Ramos (cell line): Measurements from ENCODE around the gene NUP160.
"Not testable (repeated sequence)": the region's sequence is repeated elsewhere in the genome, so short reads cannot be mapped to it uniquely, and the experiment has no call there.

Experiments used
- in situ Hi-C: fragments of 300-500 bp; cut with MboI; formaldehyde crosslinking; loops from one replicate; pipeline ENCODE4 v1.14.3; 2022; ENCODE audit warnings: low sequenced_read_pairs; ENCODE audit not compliant: unreplicated experiment

Gene NUP160

DNA sequence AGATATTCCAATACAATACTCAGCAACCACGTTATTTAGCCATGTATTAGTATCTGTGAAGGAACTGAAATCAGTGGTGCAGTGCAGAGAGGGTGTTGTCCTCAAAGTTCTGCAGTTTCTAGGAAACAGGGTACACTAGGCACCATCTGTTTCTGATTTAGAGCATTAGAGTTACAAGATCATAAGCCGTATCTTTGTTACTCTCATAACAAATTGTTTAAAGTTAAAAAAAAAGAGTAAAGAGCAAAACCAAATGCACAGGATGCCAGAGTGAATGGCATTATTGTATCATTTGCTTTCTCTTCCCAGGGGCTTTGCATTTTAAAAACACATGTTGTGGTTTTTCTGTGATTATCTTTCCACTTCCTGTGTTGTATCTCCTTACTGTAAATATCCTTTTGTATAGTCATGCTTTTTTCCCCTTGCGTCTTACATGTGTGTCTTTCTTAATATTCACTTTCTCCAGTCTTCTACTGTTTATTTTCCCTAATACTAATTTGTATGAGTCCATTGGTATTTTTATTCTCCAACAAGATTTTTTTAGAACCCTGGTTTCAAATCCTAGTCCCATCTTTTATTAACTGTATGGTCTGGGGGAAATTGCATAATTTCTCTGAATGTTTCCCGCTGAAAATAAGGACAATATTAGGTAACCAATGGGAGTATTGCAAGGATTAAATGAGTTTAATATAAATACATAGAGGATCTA, 15.2 kb upstream of the NUP160 start:
- in situ Hi-C loops: no loop called here

DNA sequence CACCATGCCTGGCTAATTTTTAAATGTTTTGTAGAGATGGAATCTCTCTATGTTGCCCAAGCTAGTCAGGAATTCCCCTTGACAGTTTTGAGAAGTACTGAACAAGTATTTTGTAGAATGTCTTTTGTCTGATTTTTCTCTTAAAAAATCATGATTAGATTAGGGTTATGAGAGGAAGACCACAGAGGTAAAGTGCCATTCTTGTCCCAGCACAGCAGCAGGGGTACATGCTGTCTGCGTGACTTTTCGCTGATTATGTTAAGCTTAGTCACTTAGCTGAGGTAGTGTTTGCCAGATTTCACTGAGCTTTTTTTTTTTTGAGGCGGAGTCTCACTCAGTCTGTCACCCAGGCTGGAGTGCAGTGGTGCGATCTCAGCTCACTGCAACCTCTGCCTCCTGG, 13.6 kb upstream of the NUP160 start:
- in situ Hi-C loops: no loop called here

GRCh38 chr11:47860536-47860935, 12.4 kb upstream of the NUP160 start:
- in situ Hi-C loops: no loop called here

- in situ Hi-C loops: no loop called here
Measured at GRCh38 chr11:47857892-47858543, 9.9 kb upstream of the NUP160 start.

GRCh38 chr11:47857485-47857884, 9.3 kb upstream of the NUP160 start:
- in situ Hi-C loops: no loop called here

DNA sequence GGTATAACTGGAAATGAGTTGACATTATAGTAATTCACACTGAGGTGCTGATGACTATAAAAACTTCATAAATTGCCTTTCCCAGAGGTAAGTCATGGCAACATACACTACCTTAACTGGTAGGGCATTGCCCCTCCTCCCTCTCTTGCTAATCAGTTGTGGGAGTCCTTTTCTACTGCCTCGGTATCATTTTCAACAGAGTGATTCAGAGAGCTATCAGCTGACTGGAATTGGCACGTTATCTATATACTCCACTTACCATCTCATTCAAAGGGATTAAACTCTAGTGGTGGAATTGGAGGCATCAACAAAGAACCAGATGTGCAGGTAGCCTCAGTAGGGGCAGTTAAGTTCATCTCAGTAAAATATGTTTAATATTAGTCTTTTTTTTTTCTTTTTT, 8.0 kb upstream of the NUP160 start:
- in situ Hi-C loops: no loop called here

- in situ Hi-C loops: no loop called here
Measured at GRCh38 chr11:47854667-47855066, 6.5 kb upstream of the NUP160 start.

DNA sequence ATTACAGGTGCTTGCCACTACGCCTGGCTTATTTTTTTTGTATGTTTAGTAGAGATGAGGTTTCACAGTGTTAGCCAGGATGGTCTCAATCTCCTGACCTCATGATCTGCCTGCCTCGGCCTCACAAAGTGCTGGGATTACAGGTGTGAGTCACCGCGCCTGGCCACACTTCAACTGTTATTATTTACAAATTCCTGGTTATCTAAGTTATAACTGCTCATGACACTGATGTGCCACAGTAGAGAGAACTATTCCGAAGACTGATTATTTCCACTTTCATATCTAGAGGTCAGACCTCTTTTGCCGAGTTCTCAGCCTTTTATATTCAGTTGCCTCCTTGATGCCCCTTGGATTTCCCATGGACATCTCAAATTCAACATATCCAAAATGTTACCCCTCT, 3.9 kb upstream of the NUP160 start:
- in situ Hi-C loops: no loop called here

- in situ Hi-C loops: no loop called here
Measured at GRCh38 chr11:47850337-47850736, 2.2 kb upstream of the NUP160 start.

DNA sequence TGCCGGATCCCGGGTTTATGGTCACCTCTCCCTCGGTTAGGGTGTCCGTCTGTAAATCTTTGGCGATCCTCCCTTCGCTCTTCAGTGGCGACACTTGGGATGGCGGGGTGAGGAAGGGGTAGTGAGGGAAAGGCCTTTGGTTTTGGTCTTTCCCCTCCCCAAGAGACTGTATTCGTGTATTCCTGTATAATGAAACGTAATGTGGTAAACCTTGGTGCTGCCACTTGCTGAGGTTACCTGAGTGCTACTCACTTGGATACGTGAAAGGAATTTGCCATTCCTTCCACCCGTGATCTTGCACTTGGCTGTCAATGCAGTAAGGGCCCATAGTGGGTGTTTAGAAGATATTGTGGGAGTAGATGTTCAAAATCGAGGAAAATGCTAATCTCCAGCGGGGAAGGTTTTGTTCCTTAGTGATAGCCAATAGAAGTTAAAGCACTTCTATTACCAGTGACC, 578 bp upstream of the NUP160 start:
- in situ Hi-C loops: loop anchor here (25.0 kb wide), 1 partner anchor 936 kb away; the partner anchor contains the start of gene LRP4

DNA sequence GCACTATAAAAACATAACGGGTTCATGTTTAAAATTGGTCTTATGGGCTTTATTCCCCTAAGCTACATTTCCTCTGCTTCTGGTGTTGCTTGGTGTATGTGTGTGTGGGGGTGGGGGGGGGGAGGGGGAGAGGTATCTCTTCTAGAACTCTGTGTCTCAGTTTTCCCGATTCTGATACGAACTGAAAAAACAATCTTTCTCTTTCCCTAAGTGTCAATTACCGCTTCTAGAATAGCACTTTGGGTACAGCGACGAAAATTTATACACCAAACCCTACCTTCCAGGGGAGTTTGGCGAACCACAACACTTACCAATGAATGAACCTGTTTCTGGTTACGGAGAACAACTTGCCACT, 636 bp downstream of the NUP160 start:
- in situ Hi-C loops: loop anchor here (25.0 kb wide), 1 partner anchor 935 kb away; the partner anchor contains the start of gene LRP4

DNA sequence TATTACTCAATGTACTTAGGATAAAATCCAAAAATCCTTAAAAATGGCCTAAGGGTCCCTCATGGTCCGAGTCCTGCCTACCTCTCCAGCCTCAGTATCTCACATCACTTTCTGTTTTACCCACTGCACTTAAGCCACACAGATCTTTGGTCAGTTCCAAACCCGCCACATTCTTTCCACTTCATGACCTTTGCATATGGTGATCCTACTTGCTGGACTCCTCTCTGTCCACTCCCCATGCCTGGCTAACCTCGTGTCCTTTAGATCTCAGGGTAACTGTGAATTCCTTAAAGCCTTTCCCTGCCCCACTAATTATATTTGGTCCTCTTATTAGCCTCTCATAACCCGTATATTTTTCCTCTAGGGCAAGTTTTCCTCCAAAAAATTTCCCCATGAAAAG, 1.2 kb downstream of the NUP160 start:
- in situ Hi-C loops: loop anchor here (25.0 kb wide), 1 partner anchor 935 kb away; the partner anchor contains the start of gene LRP4

- in situ Hi-C loops: loop anchor here (25.0 kb wide), 1 partner anchor 931 kb away; the partner anchor contains the start of gene LRP4
Measured at GRCh38 chr11:47843361-47844055, 4.6 kb downstream of the NUP160 start.

- in situ Hi-C loops: loop anchor here (25.0 kb wide), 1 partner anchor 930 kb away; the partner anchor contains the start of gene LRP4
Measured at GRCh38 chr11:47842749-47843148, 5.4 kb downstream of the NUP160 start.

DNA sequence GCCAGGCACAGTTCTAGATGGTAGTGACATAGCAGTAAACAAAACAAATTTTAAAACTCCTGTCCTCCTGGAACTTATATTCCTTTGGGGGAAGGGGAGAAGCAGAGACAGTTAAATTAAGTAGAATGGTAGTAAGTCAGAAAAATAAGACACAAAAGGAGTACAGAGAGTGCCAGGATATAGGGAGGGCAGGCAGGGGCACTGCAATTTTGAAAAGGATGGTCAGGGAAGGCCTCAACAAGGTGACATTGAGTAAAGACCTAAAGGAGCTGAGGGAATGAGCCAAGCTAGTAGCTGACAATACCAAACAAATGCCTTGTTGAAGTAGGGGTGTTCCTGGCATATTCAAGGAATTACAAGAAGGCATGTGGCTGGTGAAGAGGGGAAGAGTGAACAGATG, 10.2 kb downstream of the NUP160 start:
- in situ Hi-C loops: loop anchor here (25.0 kb wide), 1 partner anchor 926 kb away; the partner anchor contains the start of gene LRP4

- in situ Hi-C loops: loop anchor here (25.0 kb wide), 1 partner anchor 925 kb away; the partner anchor contains the start of gene LRP4
Measured at GRCh38 chr11:47837292-47837691, 10.9 kb downstream of the NUP160 start.

GRCh38 chr11:47830013-47830412, 18.1 kb downstream of the NUP160 start:
- in situ Hi-C loops: loop anchor here (25.0 kb wide), 1 partner anchor 918 kb away; the partner anchor contains the start of gene LRP4

DNA sequence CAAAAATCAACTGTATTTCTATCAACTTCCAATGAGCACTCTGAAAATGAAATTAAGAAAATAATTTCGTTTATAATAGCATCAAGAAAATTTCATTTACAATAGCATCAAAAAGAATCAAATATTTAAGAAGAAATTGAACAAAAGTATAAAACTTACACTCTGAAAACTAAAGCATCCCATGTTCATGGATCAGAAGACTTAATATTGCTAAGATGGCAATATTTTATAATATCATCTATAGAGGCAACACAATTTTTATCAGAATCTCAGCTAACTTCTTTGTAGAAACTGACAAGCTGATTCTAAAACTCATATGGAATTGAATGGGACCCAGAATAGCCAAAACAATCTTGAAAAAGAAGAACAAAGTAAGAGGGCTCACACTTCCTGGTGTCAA, 19.9 kb downstream of the NUP160 start:
- in situ Hi-C loops: loop anchor here (25.0 kb wide), 1 partner anchor 916 kb away; the partner anchor contains the start of gene LRP4

- in situ Hi-C loops: not testable (repeated sequence)
Measured at GRCh38 chr11:47822664-47823063, 25.5 kb downstream of the NUP160 start.

- in situ Hi-C loops: no loop called here
Measured at GRCh38 chr11:47819743-47820142, 28.4 kb downstream of the NUP160 start.

- in situ Hi-C loops: no loop called here
Measured at GRCh38 chr11:47800759-47801158, 47.4 kb downstream of the NUP160 start.
